PC-3 (cell line): ENCODE measurements around the gene AKAP4. TPM values are rescaled to one million over a fixed set of nuclear protein-coding genes. Genes with fewer than 3 reads are reported as not detected.

Source experiments
- ATAC-seq: fragments of 200-7000 bp; cut with Tn5 transposase; 2 replicates; pipeline ENCODE4 v1.9.1; 2020; ENCODE audit warnings: mild to moderate bottlenecking, moderate library complexity
- BruUV-seq: library from RNA; stranded (reverse); fragments of 400-500 nt; replicated peaks from 2 replicates; lab custom pipeline; 2021; lab: Mats Ljungman, UMichigan
- CTCF ChIA-PET: fragments of 300-600 bp; sonication (Branson Sonifier 250); formaldehyde crosslinking; loops from one replicate; lab custom pipeline; 2022; ENCODE audit warnings: antibody characterized with exemption; lab: Charles Lee
- POLR2A ChIA-PET: fragments of 300-600 bp; sonication (Branson Sonifier 250); formaldehyde crosslinking; loops from one replicate; lab custom pipeline; 2022; ENCODE audit warnings: antibody characterized with exemption; ENCODE audit not compliant: unreplicated experiment; lab: Charles Lee
- DNase-seq: peaks from one replicate; pipeline ENCODE4 v3.0.0-alpha.2; 2015
- H2AFZ ChIP-seq: fragments of 300-600 bp; sonication (generic); 2 replicates; pipeline ENCODE4 v1.6.0; 2016; ENCODE audit warnings: antibody characterized with exemption, low read length
- H3F3A ChIP-seq: fragments of 300-600 bp; sonication (generic); one replicate; pipeline ENCODE4 v1.6.0; 2017; ENCODE audit warnings: antibody characterized with exemption, low read length, control low read depth, mild to moderate bottlenecking; ENCODE audit not compliant: unreplicated experiment
- H3K27ac ChIP-seq: fragments of 300-600 bp; sonication (generic); 2 replicates; pipeline ENCODE4 v1.5.1; 2016; ENCODE audit warnings: mild to moderate bottlenecking, low read length
- H3K27me3 ChIP-seq: fragments of 300-600 bp; sonication (generic); 2 replicates; pipeline ENCODE4 v1.6.1; 2016; ENCODE audit warnings: low read length, mixed read lengths
- H3K36me3 ChIP-seq: fragments of 300-600 bp; sonication (generic); 2 replicates; pipeline ENCODE4 v1.6.1; 2016; ENCODE audit warnings: low read depth, mixed run types, low read length, mixed read lengths
- H3K4me1 ChIP-seq: fragments of 300-600 bp; sonication (generic); 2 replicates; pipeline ENCODE4 v1.5.1; 2016; ENCODE audit warnings: low read length; ENCODE audit not compliant: insufficient read depth
- H3K4me2 ChIP-seq: fragments of 300-600 bp; sonication (generic); 2 replicates; pipeline ENCODE4 v1.6.0; 2016; ENCODE audit warnings: low read length
- H3K4me3 ChIP-seq: fragments of 300-600 bp; sonication (generic); 2 replicates; pipeline ENCODE4 v1.5.1; 2016; ENCODE audit warnings: mild to moderate bottlenecking, low read length, mixed read lengths
- H3K79me2 ChIP-seq: fragments of 300-600 bp; sonication (generic); 2 replicates; pipeline ENCODE4 v1.6.1; 2017; ENCODE audit warnings: low read length, mixed read lengths
- H3K9ac ChIP-seq: fragments of 300-600 bp; sonication (generic); 2 replicates; pipeline ENCODE4 v1.6.0; 2016; ENCODE audit warnings: mild to moderate bottlenecking, low read length
- H3K9me2 ChIP-seq: fragments of 300-600 bp; sonication (generic); replicated peaks from 2 replicates; pipeline ENCODE4 v1.6.1; 2016; ENCODE audit warnings: mixed run types, low read length, mixed read lengths
- H3K9me3 ChIP-seq: fragments of 300-600 bp; sonication (generic); 2 replicates; pipeline ENCODE4 v1.6.1; 2016; ENCODE audit warnings: low read length, mixed read lengths
- H4K20me1 ChIP-seq: fragments of 300-600 bp; sonication (generic); 2 replicates; pipeline ENCODE4 v1.6.1; 2016; ENCODE audit warnings: low read length, mixed read lengths
- EZH2 ChIP-seq: fragments of 300-600 bp; sonication (generic); IDR thresholded peaks from one replicate; pipeline ENCODE4 v1.6.1; 2017; ENCODE audit warnings: antibody characterized with exemption, mild to moderate bottlenecking, low read length; ENCODE audit not compliant: unreplicated experiment
- EZH2phosphoT487 ChIP-seq: fragments of 300-600 bp; sonication (generic); IDR thresholded peaks from 2 replicates; pipeline ENCODE4 v1.6.1; 2018; ENCODE audit warnings: mild to moderate bottlenecking, antibody characterized with exemption, low read length, borderline replicate concordance
- intact Hi-C: fragments of 100-400 bp; cut with micrococcal nuclease; formaldehyde crosslinking; loops from 2 replicates; pipeline ENCODE4 v1.9.0; 2023
- total RNA-seq: library from RNA; depleted of rRNA; stranded (reverse); fragments of >200 nt; gene quantifications from 2 replicates; pipeline ENCODE4 v1.2.3, GENCODE V29; 2014; rRNA removed
- TF ChIP-seq, protein P1 (sequence below): fragments of 300-600 bp; sonication (generic); conservative IDR thresholded peaks from 2 replicates; pipeline ENCODE4 v1.5.1; 2017; ENCODE audit warnings: antibody characterized with exemption, low read depth, mild to moderate bottlenecking, low read length

Gene AKAP4
- total RNA-seq, 1 experiment from 2014 or later, result not detected

DNA sequence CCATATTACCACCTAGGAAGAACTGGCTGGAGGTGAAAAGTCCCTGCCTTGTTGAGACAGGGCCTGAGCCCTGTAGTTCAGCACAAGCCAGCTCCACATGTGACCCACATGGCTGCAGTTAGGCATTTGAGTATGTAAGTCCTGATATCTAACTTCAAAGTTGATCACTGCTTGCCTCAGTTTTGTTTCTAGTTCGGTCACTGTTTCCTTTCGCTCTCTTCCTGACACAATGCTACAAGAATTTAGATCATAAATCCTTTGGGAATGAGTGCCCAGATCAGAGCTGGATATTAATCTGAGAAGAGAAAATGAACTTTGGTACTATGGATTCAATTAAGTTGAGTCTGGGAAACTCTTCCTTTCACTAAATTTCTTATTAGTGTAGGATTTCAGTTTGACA lies 48.4 kb downstream of the AKAP4 start:
- no peak overlapping the region for H2AFZ ChIP-seq

GRCh38 chrX:50147972-50148371 lies 52.8 kb downstream of the AKAP4 start:
- Histone ChIP-seq H3K9me2 (no peaks in the 10 kb centered on the region), H3K4me2 (no peak overlapping the region), H3K36me3 (no peaks in the 10 kb centered on the region), H3F3A (no peaks in the 10 kb centered on the region), H4K20me1 (no peaks in the 10 kb centered on the region), H3K79me2 (no peaks in the 10 kb centered on the region), H2AFZ (no peak overlapping the region), H3K9me3 (no peaks in the 10 kb centered on the region), H3K4me1 (no peaks in the 10 kb centered on the region), H3K9ac (no peak overlapping the region), H3K27me3 (peaks cover 5% of the 10 kb centered on the region; the same call in 1 of the 2 replicates), H3K27ac (no peak overlapping the region), H3K4me3 (no peak overlapping the region)
- intact Hi-C loops, result no loop called here
- no TSS peak for BruUV-seq
- POLR2A ChIA-PET, result no interaction called here
- CTCF ChIA-PET, result no interaction called here
- TF ChIP-seq EZH2phosphoT487 (no peak), EZH2 (no peak)
- TF ChIP-seq, protein P1, sequence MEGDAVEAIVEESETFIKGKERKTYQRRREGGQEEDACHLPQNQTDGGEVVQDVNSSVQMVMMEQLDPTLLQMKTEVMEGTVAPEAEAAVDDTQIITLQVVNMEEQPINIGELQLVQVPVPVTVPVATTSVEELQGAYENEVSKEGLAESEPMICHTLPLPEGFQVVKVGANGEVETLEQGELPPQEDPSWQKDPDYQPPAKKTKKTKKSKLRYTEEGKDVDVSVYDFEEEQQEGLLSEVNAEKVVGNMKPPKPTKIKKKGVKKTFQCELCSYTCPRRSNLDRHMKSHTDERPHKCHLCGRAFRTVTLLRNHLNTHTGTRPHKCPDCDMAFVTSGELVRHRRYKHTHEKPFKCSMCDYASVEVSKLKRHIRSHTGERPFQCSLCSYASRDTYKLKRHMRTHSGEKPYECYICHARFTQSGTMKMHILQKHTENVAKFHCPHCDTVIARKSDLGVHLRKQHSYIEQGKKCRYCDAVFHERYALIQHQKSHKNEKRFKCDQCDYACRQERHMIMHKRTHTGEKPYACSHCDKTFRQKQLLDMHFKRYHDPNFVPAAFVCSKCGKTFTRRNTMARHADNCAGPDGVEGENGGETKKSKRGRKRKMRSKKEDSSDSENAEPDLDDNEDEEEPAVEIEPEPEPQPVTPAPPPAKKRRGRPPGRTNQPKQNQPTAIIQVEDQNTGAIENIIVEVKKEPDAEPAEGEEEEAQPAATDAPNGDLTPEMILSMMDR, result no peak
- DNase-seq (no peak), ATAC-seq (no peak)

More for the DNA sequence above, 48.4 kb downstream of the AKAP4 start:
- no peaks in the 10 kb centered on the region for H4K20me1 ChIP-seq
- no peak for DNase-seq
- peaks cover 5% of the 10 kb centered on the region; the same call in 1 of the 2 replicates for H3K27me3 ChIP-seq
- H3K4me3 ChIP-seq, result no peak overlapping the region
- H3K4me2 ChIP-seq, result no peak overlapping the region
- ATAC-seq, result no peak
- no peaks in the 10 kb centered on the region for H3K36me3 ChIP-seq
- no TSS peak for BruUV-seq
- no peaks in the 10 kb centered on the region for H3K4me1 ChIP-seq
- H3K9me3 ChIP-seq, result no peaks in the 10 kb centered on the region
- H3F3A ChIP-seq, result no peaks in the 10 kb centered on the region
- CTCF ChIA-PET, result no interaction called here
- no peak overlapping the region for H3K27ac ChIP-seq
- no peak for TF ChIP-seq EZH2phosphoT487
- no peak for TF ChIP-seq EZH2
- TF ChIP-seq, protein P1, result no peak
- intact Hi-C loops, result no loop called here
- POLR2A ChIA-PET, result no interaction called here
- H3K79me2 ChIP-seq, result no peaks in the 10 kb centered on the region
- no peaks in the 10 kb centered on the region for H3K9me2 ChIP-seq
- H3K9ac ChIP-seq, result no peak overlapping the region

Other genes with a start within 250 kb of the AKAP4 start
- gene CCNB3, start 3.8 kb upstream of the AKAP4 start, total RNA-seq, result 0.33 and 2.1 TPM in 2 replicates